Measurements from ENCODE around the gene TMED10.

Gene TMED10

DNA sequence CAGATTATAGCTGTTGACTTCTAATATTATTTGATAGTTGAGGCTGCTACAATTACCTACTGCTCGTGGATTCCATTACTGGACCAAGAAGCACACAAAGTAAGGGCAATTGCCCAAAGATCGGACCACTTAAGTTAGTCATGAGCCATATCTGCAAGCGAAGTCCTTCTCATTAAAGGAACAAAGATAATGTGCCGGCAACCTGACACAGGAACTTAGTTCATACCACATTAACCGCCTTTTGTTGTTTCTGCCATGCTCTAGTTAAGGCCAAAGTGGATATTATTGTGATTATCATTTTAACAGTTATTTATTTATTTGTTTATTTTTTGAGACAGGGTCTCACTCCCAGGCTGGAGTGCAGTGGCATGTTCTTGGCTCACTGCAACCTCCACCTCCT is 38.1 kb upstream of the TMED10 start:
- H3K9me3 ChIP-seq (ENCODE audit: control insufficient read depth, insufficient read depth, low read depth, low read length) = no peaks in the 10 kb centered on the region
- no peaks in the 10 kb centered on the region for H3K4me1 ChIP-seq (ENCODE audit: control insufficient read depth, insufficient read depth, low read length)
- CTCF ChIA-PET = interaction anchor here (1.1 kb wide), 1 partner anchor 16 kb away, joined by 3 read pairs; no protein-coding TSS in a partner anchor
- TF ChIP-seq ZFP3 (tag by site-specific recombination; IDR thresholded peaks at IDR 0.05; ENCODE audit: low read depth) = no peak
- TF ChIP-seq, protein P1, sequence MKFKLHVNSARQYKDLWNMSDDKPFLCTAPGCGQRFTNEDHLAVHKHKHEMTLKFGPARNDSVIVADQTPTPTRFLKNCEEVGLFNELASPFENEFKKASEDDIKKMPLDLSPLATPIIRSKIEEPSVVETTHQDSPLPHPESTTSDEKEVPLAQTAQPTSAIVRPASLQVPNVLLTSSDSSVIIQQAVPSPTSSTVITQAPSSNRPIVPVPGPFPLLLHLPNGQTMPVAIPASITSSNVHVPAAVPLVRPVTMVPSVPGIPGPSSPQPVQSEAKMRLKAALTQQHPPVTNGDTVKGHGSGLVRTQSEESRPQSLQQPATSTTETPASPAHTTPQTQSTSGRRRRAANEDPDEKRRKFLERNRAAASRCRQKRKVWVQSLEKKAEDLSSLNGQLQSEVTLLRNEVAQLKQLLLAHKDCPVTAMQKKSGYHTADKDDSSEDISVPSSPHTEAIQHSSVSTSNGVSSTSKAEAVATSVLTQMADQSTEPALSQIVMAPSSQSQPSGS (tag by site-specific recombination; IDR thresholded peaks at IDR 0.05; ENCODE audit: low read depth) = no peak
- H3K36me3 ChIP-seq (ENCODE audit: control insufficient read depth in 2 of 2, insufficient read depth in 1 of 2, low read length in 2 of 2) = no peaks in the 10 kb centered on the region
- POLR2A ChIA-PET = no interaction called here
- no peak overlapping the region for H3K4me3 ChIP-seq (ENCODE audit: low read depth, low read length)
- H3K27ac ChIP-seq (ENCODE audit: extremely low read depth, low read depth, low read length) = no peak overlapping the region

DNA sequence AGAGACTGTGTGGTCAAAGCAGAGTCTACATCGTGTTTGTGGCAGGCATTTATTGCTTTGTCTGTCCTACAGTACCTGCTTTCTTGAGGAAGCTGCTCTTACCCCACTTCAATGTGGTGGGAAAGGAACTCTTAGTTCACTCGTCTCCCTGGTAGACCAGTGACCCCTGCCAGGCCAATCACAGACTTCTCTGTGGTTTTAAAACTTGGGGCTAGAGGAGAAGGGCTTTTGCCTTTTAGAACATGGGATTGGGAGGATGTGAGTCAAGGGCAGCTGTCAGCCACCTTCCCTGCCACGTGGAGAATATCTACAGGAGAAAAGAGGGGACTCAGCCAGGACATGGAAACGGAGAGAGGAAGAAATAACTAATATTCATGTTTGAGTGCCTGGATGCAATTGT is 36.8 kb upstream of the TMED10 start:
- H3K27ac ChIP-seq (ENCODE audit: extremely low read depth, low read depth, low read length) = no peak overlapping the region
- H3K9me3 ChIP-seq (ENCODE audit: control insufficient read depth, insufficient read depth, low read depth, low read length) = no peaks in the 10 kb centered on the region
- CTCF ChIA-PET = interaction anchor here (0.6 kb wide), 1 partner anchor 410 kb away, joined by 3 read pairs; no protein-coding TSS in a partner anchor
- no peaks in the 10 kb centered on the region for H3K36me3 ChIP-seq (ENCODE audit: control insufficient read depth in 2 of 2, insufficient read depth in 1 of 2, low read length in 2 of 2)
- POLR2A ChIA-PET = no interaction called here
- no peak overlapping the region for H3K4me3 ChIP-seq (ENCODE audit: low read depth, low read length)
- no peak for TF ChIP-seq ZNF626 (tag by site-specific recombination; IDR thresholded peaks at IDR 0.05)
- TF ChIP-seq OSR2 (tag by site-specific recombination; IDR thresholded peaks at IDR 0.05) = no peak
- TF ChIP-seq ZNF776 (tag by site-specific recombination; IDR thresholded peaks at IDR 0.05; ENCODE audit: borderline replicate concordance) = no peak
- TF ChIP-seq GLI4 (tag by site-specific recombination; IDR thresholded peaks at IDR 0.05) = no peak
- TF ChIP-seq, protein P2, sequence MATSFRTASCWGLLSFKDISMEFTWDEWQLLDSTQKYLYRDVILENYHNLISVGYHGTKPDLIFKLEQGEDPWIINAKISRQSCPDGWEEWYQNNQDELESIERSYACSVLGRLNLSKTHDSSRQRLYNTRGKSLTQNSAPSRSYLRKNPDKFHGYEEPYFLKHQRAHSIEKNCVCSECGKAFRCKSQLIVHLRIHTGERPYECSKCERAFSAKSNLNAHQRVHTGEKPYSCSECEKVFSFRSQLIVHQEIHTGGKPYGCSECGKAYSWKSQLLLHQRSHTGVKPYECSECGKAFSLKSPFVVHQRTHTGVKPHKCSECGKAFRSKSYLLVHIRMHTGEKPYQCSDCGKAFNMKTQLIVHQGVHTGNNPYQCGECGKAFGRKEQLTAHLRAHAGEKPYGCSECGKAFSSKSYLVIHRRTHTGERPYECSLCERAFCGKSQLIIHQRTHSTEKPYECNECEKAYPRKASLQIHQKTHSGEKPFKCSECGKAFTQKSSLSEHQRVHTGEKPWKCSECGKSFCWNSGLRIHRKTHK (tag by site-specific recombination; IDR thresholded peaks at IDR 0.05) = no peak
- TF ChIP-seq, protein P3, sequence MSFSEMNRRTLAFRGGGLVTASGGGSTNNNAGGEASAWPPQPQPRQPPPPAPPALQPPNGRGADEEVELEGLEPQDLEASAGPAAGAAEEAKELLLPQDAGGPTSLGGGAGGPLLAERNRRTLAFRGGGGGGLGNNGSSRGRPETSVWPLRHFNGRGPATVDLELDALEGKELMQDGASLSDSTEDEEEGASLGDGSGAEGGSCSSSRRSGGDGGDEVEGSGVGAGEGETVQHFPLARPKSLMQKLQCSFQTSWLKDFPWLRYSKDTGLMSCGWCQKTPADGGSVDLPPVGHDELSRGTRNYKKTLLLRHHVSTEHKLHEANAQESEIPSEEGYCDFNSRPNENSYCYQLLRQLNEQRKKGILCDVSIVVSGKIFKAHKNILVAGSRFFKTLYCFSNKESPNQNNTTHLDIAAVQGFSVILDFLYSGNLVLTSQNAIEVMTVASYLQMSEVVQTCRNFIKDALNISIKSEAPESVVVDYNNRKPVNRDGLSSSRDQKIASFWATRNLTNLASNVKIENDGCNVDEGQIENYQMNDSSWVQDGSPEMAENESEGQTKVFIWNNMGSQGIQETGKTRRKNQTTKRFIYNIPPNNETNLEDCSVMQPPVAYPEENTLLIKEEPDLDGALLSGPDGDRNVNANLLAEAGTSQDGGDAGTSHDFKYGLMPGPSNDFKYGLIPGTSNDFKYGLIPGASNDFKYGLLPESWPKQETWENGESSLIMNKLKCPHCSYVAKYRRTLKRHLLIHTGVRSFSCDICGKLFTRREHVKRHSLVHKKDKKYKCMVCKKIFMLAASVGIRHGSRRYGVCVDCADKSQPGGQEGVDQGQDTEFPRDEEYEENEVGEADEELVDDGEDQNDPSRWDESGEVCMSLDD (tag by site-specific recombination; IDR thresholded peaks at IDR 0.05) = no peak
- no peak for TF ChIP-seq ZNF132 (tag by site-specific recombination; IDR thresholded peaks at IDR 0.05; ENCODE audit: borderline replicate concordance)
- no peak for TF ChIP-seq ZNF560 (tag by site-specific recombination; IDR thresholded peaks at IDR 0.05; ENCODE audit: borderline replicate concordance)
- no peak for TF ChIP-seq ZNF600 (tag by site-specific recombination; IDR thresholded peaks at IDR 0.05)
- TF ChIP-seq GFI1B (tag by site-specific recombination; IDR thresholded peaks at IDR 0.05) = no peak
- no peak for TF ChIP-seq ZBTB8A (tag by site-specific recombination; IDR thresholded peaks at IDR 0.05)
- TF ChIP-seq, protein P4, sequence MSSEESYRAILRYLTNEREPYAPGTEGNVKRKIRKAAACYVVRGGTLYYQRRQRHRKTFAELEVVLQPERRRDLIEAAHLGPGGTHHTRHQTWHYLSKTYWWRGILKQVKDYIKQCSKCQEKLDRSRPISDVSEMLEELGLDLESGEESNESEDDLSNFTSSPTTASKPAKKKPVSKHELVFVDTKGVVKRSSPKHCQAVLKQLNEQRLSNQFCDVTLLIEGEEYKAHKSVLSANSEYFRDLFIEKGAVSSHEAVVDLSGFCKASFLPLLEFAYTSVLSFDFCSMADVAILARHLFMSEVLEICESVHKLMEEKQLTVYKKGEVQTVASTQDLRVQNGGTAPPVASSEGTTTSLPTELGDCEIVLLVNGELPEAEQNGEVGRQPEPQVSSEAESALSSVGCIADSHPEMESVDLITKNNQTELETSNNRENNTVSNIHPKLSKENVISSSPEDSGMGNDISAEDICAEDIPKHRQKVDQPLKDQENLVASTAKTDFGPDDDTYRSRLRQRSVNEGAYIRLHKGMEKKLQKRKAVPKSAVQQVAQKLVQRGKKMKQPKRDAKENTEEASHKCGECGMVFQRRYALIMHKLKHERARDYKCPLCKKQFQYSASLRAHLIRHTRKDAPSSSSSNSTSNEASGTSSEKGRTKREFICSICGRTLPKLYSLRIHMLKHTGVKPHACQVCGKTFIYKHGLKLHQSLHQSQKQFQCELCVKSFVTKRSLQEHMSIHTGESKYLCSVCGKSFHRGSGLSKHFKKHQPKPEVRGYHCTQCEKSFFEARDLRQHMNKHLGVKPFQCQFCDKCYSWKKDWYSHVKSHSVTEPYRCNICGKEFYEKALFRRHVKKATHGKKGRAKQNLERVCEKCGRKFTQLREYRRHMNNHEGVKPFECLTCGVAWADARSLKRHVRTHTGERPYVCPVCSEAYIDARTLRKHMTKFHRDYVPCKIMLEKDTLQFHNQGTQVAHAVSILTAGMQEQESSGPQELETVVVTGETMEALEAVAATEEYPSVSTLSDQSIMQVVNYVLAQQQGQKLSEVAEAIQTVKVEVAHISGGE (tag by site-specific recombination; conservative IDR thresholded peaks at IDR 0.05; ENCODE audit: low read depth) = no peak
- TF ChIP-seq, protein P5, sequence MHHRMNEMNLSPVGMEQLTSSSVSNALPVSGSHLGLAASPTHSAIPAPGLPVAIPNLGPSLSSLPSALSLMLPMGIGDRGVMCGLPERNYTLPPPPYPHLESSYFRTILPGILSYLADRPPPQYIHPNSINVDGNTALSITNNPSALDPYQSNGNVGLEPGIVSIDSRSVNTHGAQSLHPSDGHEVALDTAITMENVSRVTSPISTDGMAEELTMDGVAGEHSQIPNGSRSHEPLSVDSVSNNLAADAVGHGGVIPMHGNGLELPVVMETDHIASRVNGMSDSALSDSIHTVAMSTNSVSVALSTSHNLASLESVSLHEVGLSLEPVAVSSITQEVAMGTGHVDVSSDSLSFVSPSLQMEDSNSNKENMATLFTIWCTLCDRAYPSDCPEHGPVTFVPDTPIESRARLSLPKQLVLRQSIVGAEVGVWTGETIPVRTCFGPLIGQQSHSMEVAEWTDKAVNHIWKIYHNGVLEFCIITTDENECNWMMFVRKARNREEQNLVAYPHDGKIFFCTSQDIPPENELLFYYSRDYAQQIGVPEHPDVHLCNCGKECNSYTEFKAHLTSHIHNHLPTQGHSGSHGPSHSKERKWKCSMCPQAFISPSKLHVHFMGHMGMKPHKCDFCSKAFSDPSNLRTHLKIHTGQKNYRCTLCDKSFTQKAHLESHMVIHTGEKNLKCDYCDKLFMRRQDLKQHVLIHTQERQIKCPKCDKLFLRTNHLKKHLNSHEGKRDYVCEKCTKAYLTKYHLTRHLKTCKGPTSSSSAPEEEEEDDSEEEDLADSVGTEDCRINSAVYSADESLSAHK (tag by site-specific recombination; IDR thresholded peaks at IDR 0.05) = no peak
- TF ChIP-seq, protein P6, sequence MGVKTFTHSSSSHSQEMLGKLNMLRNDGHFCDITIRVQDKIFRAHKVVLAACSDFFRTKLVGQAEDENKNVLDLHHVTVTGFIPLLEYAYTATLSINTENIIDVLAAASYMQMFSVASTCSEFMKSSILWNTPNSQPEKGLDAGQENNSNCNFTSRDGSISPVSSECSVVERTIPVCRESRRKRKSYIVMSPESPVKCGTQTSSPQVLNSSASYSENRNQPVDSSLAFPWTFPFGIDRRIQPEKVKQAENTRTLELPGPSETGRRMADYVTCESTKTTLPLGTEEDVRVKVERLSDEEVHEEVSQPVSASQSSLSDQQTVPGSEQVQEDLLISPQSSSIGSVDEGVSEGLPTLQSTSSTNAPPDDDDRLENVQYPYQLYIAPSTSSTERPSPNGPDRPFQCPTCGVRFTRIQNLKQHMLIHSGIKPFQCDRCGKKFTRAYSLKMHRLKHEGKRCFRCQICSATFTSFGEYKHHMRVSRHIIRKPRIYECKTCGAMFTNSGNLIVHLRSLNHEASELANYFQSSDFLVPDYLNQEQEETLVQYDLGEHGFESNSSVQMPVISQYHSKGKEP (tag by site-specific recombination; IDR thresholded peaks at IDR 0.05) = no peak
- H3K4me1 ChIP-seq (ENCODE audit: control insufficient read depth, insufficient read depth, low read length) = no peaks in the 10 kb centered on the region
